Hippocampal formation (tissue), 2 donors: ENCODE results near the gene GADD45A.
"Not testable (repeated sequence)": the region's sequence is repeated elsewhere in the genome, so short reads cannot be mapped to it uniquely, and the experiment has no call there.

Experiments used
- DNase-seq, 2 donors: peaks; one replicate each; lab custom pipeline; 2025; lab: John Stamatoyannopoulos, UW

GADD45A gene

DNA sequence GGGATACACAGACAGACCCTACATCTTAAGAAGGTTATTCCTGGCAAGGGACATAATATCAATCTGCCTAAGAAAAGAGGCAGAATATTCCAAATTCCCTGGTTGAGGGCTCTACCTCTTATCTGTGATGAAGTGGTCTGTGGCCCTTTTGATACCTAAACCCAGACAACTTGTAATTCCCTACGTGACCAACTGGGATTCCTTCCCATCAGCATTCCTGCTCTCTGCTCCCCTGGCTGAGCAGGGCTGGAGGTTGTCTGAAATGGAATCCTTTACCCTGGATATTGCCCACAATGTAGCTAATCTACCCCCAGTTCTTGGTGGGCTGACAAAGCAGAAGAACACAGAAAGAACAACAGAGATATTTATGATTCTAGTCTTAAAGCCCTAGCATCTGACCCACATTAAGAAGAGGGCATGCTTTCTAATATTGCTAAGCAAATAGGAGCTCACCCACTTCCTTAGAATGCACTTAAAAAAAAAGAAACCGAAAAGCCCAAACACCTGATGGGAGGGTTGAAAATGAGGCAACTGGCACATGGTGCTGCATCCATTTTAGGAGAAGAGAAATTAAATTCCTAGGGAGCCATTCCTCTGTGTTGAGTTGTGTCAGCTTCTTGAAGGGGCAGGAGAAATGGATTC is 36.8 kb downstream of the GADD45A start:
- no peak for DNase-seq

DNA sequence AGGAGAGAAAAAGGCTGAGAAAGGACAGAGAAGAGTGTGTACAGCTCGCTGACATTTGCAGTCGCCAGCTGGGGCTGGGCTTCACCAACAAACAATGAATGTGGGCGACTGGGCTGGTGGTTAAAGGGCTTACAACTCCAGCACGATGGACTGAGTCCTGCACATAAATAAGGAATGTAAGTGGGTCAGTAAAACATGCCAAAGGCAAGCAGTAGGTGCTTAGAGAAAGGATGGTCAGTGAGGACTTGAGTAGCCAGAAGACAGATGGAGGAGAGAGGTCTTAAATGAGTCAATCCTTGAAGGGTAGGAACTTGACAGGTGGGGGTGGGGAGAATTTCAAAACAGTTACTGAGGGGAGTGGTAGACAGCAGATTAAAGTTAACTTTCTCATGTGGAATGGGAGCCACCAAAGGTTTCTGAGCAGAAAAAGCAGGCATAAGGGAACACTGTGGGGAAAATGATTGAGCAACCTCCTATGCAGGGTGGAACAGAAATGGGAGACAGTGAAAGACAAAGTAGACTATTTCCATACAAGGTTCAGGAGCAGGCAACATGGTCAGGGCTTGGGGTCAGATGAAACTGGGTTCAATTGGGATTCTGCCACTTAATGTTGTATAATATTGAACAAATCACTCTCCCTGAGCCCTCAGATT is 37.4 kb downstream of the GADD45A start:
- DNase-seq: no peak

DNA sequence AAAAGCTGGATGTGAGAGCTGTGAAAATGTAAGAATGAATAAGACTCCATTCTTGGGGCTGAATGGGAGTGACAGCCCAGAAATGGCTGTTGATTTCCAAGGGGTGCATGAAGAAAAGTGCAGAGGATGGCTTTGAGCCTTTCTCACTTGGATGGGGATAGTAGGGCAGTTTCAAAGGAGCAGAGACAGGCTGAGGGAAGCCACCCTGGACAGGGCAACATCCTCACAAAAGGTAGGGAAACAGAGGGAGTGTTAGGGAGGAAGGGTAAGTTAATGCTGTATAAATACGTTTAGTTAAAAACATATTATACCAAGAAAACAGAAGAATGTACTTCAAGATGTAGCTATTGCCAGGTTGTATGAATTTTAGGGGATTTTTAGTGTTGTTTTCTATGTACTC is 38.1 kb downstream of the GADD45A start:
- DNase-seq: no peak

DNA sequence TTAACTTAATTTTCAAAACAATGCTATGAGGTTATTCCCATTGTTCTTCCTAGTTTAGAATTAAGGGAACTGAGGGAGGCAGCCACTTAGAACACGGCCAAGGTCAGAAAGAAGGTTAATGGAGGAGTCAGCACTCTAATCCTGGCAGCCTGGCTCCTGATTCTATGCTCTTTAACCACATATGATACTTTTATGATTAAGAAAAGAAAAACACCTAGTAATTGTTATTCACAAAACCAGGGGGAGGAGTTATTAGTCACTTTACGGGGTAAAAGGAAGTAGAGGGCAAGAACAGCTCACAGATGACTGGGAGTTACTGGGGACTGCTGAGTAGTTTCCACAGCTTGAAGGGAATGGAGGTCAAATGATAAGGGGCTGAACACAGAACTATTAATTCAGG is 38.6 kb downstream of the GADD45A start:
- DNase-seq: no peak

DNA sequence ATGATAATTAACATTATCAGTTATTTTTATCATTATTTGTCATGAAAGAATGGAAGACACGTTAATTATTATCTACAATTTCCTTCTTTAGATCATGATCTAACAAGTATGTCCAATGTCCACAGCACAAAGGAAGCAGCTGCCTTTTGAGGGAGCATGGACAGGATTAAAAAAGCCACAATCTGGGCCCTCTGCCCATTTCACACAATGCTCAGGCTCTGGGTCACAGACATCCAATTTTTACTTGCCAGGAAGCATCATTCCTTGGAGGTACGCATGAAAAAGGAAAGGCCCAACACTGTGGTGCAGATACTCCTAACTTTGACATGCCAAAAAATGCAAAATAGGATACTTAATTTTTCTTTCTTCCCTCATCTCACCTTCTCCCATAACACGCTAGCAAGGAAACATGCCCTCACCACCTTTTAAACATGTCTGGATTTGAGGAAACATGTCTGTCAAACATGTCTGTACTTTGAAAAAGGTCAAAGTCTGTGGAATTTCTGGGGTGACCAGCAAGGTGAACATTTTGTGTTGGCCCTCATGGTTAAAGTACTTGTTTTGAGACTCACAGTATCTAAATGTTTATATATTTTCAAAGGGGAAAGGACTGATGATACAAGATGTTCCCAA is 40.0 kb downstream of the GADD45A start:
- DNase-seq: no peak

DNA sequence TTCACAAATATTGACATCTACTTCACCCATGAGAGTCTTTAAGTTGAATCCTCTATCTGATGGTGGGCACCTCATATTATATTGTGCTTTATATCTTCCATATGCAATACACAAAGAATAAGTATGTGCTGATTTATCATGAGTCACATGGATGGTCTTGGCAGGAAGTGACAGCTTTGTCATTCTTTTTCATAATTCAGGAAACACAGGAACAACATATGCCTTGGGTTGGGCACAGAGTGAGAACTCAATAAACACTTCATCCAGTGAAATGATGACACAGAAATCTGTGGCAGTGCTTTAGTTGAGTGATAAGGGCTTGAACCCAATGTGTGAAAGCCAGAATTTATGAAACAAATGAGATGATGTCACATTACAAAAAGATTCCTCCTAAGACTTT is 41.2 kb downstream of the GADD45A start:
- no peak for DNase-seq

DNA sequence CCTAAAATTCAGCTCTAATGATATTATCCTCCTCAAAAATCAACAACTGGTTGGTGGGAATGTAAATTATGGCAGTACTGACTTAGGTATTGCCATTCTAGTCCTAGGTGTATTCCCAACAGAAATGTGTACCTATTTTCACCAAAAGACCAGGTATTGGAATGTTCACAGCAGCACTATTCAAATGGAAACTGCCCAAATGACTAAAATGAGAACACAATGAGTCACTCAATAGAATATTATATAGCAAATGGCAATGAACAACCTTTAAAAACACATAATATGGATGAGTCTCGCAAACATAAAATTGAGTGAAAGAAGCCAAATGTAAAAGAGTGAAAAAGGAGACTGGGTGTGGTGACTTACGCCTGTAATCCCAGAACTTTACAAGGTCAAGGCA is 44.9 kb downstream of the GADD45A start:
- no peak for DNase-seq

DNA sequence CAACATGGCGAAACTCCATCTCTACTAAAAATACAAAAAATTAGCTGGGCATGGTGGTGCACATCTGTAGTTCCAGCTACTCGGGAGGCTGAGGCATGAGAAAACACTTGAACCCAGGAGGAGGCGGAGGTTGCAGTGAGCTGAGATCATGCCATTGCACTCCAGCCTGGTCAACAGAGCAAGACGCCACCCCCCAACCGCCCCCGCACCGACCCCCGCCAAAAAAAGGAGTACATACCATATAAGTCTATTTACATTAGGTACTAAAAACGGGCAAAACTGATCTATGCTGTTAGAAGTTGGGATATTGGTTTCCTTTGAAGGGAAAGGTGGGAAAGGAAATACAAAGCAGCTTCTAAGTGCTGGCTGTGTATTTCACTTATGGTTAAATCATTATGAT is 45.3 kb downstream of the GADD45A start:
- not testable (repeated sequence) for DNase-seq

DNA sequence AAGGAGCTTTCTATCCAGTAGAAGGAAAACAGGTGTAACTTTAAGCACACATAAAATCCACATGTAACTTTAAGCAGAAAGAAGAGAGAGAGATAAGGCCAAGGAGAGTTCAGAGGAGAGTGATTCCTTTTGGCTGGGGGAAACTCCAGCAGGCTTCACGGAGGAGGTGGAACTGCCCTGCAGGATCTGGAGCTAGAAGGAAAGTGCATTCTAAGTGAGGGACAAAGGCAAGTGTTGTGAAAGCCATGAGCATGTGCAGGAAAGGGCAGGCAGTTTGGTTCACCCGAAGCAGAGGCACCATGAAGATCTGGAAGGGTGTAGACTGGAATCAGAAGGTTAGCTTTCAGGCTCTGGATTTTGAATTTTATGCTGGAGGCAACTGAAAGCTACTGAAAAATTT is 46.3 kb downstream of the GADD45A start:
- no peak for DNase-seq

DNA sequence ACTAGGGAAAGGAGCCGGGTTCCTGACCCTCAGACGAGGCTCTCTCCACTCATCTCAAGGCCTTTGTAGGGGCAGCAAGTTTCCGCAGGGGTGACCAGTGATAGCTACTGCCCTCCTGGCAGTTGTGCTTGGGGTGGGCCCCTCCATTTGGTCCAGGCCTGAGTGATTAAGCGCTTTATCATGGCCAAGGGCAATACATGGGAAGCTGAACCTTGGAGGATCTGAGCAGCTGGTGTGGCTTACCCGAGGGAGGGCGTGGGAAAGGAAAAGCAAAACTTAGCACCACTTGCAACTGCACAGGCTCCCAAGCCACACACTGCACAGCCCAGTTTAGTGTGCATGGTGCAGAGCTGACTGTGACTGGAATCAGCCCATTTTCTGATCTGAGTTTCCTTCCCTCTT is 47.8 kb downstream of the GADD45A start:
- DNase-seq: no peak

DNA sequence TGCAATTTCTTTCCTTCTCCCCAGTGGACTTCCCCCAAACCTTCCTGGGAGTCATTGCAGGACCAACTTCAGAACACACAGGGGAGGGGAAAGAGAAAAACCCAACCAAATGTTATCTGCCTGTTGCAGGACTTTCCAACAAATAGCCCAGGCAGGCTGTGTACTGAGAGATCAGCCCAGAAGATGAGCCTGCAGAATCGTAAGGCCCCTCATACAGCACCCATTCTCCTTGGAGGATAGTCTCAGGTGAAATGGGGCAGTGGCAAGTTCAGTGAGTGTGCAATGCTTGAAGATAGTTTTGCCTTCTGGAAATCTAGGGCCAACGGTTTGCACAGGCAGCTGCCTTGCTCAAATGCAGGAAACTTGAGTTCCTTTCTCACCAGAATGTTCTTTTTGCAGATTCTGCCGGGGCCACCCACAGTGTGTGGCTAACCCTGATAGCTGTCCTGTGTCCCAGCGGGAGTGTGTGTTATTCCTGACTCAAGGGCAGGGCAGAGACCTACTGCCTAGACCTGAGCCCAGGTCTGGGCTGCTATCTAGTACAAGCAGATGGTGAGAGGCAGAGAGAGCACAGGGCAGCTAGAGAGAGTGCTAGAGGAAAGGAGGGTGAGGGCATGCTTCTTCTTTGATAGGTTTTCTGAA is 48.8 kb downstream of the GADD45A start:
- DNase-seq: no peak

DNA sequence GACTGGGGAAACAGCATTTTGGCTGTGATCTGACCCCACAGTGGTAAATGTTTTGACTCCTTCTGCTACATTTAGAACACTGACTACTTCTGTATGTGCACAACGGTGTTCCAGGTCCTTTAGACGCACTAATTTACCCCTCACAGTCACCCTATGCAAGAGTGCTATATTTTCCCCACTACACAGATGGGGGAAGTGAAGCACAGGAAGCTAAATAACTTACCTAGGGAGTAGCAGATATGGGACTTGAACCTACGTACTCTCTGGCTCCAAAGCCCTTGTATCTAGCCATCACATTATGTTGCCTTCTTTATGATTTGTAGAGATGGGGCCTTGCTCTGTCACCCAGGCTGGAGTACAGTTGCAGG is 49.3 kb downstream of the GADD45A start:
- no peak for DNase-seq

DNA sequence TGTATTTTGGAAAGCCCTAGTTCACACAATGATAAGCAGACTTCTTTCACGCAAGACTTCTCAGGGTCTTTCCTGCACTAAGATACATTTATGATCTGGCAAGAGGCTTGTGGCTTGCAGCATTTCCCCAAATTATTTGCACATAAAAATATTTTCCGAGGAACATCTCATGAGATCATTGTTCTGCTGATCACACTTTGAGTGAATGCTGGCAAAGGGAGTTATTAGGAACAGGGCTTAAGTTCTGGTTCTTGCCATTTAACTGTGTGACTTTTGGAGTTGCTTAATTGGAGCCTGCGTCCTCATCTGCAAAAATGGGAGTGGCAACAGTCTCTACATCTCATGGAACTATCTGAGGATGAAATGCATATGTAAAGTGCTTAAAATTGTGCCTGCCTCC is 50.2 kb downstream of the GADD45A start:
- no peak for DNase-seq

DNA sequence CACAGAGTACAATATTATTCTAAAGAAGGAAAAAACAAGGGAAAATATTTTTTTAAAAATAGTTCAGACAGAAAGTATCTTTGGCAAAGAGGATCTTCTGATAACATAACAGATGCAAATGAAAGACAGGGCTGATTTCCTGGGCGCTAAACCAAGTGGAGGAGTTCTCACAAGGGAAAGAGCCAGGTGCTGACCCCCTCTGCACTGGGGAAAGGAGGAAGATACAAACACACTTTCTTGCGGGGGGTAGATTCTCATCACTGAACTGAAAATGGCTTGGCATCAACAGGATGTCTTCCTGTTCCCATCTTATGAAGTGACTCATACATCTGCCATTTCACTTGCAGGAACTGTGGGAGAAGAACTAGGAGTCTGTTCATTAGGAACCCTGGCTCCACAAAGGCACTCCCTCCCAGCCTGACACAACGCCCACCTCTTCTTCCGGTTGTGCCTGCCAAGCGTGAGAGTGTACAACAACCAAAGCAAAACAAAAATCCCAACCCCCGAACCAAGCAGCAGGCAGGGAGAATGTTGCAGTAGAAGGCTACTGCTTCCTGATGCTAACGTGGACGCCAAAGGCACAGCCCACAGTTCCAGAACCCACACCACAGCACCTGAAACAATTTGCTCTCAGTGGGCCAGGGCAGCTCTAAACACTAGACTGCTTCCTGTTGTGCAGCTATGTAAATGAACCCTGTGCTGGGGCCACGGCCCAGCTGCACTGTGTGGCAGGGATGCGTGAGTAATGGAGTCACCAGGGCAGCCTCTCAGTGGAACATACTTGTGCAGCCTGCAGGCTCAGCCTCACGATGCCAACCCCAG is 51.0 kb downstream of the GADD45A start:
- peak; percentile 24 to 40 for DNase-seq

DNA sequence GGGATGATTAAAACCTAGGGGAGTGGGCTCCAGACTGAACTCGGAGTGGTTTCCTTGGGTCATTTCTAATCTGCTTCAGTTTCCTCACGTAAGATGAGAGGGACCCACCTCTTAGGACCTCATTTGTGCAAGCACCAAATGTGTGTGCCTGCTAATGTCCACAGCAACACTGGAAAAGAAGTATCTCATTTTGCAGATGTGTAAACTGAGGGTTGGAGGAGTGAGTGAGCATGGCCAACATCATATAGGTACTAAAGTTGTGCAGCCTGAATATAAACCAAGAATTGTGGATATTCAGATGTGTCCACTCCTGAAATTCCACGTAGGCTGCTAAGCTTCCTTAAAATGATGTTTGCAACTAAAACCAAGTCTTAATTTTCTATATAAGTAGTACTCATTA is 51.7 kb downstream of the GADD45A start:
- DNase-seq: no peak

DNA sequence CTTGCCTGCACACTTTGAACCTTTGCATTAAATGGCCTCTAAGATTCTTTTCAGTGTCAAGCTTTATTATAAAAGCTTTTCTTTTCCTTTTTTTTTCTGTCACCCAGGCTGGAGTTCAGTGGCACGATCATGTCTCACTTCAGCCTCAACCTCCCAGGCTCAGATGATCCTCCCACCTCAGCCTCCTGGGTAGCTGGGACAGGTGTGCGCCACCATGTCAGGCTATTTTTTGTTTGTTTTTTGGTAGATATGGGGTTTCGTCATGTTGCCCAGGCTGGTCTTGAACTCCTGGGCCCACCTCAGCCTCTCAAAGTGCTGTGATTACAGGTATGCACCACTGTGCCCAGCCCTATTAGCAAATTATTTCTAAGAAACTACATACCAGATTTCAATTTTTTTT is 52.9 kb downstream of the GADD45A start:
- no peak for DNase-seq
